NCI-H82 treated with DMSO at 0.1 percent for 48 hours (cell line): Measurements from ENCODE around the gene CIAPIN1.
A peak's percentile ranks its signal among the peaks of the same experiment; 100 is the strongest.

Experiments used
- DNase-seq: peaks from one replicate; lab custom pipeline; 2025; ENCODE audit not compliant: unreplicated experiment; lab: John Stamatoyannopoulos, UW

Gene CIAPIN1

DNA sequence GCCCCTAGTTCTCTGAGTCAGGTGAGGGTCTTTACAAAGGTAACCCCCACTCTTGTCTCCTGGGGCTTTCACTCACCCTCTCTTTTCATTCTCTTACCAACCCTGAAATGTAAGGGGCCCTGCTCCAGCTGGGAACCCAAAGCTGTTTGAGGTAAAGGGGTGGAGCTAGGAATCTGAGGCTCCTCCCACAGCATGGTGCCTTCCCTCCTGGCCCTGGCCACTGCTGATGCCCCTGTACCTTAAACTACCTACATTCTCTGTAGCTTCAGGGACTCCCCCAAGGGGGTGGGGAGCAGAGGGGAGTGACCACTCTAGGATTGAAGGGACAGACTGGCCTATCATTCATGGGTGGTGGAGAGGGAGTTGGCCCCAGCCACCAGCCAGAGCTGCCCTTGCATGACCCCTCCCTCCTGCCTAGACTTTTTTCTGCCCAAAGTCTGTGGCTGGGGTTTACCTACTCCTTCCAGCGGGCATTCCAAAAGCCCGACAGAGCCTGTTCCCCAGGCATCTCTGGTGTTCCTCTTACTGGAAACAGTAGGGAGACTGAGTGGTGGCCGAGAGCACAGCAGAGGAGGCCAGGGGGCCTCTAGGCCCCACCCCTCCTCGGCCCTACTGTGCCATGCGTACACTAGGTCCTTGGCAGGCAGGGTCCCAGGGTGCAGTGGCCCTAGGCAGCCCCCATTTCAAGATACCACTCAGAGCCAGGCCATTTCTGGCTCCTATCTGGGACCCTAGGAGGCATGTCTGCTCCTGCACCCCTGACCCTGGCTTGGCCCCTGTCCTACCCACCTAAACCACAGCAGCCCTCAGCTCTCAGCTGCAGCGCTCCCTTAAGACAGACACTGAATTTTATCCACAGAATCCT, 29.6 kb upstream of the CIAPIN1 start:
- no peak for DNase-seq

DNA sequence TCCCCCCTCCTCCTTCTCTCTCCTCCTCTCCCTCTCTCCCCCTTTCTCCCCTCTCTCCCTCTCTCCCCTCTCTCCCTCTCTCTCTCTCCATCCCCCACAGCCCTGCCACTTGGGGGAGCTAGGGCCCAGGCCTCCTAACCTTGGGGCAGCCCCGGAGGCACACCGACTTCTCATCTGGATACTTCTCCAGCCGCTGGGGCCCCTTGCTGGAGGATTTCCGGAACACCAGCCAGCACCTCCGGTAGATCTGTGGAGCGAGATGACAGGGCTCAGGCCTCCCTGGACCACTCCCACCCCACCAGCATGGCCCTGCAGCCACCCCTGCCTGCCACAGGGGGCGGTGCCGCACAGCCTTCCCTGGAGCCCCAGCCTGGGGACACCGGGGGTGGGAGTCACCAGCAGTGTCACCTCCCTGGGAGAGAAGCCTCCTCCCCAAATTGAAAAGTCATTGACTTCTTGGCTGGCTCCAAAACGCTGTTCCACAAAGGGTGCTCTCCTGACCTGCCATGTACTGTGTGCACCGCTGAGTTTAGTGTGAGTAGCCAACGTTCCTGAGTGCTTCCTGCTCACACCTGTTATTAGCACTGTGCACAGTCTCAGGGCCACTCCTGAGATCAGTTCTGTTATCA, 28.6 kb upstream of the CIAPIN1 start:
- DNase-seq: peak; percentile 15

DNA sequence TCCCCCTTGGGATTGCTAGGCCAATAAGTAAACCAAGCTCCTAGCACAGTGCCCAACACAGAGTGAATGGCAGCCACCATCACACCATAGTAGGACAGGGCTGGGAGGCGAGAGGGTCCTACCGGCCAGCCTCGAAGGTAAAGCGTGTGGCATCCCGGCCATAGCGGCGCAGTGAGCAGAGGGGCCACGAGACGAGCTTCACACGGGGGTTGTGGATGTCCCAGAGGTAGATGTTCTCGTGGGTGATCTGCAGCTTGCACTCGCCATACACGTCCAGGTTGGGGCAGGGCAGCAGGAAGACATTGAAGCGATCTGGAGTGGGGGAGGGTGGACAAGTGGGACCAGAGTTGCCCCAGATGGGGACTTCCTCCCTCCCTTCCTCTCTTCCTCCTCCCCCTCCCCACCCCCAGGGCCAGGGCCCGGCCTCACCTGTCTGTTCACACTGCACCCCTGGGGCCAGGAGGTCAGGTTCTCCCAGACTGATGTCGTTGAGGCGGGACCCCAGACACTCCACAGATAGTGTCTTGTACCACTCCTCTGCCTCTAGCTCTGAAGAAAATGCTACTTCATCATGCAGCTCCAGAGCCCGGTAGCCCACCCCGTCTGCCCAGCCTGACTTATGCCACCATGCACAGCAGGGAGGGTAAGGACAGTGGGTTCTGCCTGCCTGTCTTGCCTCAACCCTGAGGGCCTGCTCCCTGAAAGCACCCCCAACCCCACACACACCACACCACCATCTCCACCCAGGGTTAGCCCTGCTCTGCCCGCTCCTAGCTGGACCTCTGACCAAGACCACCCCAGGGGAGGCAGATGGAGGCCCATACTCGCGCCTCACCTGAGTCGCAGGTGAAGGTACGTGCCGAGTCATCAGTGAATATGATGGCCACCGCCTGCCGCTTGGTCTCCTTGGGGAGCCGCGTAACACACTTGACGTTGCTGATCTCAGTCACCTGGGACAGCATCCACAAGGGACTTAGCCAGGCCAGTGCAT, 27.8 kb upstream of the CIAPIN1 start:
- DNase-seq: no peak

DNA sequence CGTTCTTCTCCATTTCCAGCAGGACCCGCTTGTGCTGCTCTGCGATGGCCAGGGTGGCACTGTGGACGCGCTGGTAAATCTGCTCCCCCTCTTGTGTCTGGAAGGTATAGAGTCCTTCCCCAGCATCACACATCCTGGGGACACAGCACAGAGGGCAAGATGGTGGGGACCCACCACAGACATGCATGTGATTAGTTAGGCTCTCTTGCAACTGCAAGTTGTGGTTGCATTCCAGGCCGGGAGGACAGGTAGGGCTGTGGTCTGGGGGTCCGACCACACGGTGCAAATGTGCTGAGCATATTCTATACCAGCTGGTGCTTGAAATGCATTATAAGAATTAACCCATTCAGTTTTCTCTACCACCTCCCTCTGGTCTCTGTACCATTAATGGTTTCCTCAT, 26.7 kb upstream of the CIAPIN1 start:
- DNase-seq: no peak

DNA sequence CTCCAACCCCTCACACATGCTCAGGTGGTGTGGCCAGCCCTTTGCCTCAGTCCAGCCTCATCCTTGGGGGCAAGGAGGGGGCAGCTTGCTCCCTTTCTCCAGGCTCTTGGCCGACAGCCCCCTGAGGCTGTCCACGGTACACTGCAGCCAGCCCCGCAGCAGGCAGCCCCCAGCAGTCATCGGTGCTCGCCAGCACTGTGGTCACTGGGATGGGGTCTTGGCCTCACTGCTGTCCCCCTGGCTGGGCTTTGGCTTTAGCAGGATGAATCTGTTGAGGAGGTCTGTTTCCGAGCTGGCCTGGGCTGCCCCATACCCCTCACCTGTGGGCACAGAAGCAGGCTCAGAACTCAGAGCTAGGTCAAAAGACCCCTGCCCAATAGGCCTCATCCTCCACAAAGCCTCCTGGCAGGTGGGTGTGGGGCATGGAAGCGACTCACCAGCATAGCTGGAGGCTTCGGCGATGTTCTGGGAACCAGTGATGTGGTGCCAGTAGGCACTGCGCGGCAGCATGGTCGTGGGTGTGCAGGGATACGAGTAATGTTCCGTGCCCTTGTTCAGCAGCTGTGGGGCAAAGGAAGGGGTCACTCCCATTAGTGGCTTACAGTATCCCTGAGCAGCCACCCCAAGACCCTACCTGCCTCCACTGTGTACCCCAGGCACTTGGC, 26.1 kb upstream of the CIAPIN1 start:
- no peak for DNase-seq

DNA sequence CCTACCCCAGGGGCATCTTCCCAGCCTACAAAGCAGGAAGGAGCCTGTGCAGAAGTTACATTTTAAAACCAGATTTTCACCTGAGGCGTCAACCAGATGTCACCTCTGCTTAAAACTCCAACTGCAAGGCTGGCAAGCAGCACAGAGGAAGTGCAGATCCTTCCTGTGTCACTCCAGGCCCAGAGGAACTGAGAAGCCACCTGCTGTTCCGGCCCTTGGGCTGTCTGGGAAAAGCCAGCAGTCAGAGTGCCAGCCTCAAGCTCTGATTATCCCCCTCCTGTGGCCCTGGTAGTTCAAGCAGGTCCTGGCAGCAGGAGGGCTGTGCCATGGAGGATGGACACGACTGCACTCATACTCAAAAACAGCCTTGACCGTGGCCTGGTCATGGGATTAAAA, 25.5 kb upstream of the CIAPIN1 start:
- no peak for DNase-seq

DNA sequence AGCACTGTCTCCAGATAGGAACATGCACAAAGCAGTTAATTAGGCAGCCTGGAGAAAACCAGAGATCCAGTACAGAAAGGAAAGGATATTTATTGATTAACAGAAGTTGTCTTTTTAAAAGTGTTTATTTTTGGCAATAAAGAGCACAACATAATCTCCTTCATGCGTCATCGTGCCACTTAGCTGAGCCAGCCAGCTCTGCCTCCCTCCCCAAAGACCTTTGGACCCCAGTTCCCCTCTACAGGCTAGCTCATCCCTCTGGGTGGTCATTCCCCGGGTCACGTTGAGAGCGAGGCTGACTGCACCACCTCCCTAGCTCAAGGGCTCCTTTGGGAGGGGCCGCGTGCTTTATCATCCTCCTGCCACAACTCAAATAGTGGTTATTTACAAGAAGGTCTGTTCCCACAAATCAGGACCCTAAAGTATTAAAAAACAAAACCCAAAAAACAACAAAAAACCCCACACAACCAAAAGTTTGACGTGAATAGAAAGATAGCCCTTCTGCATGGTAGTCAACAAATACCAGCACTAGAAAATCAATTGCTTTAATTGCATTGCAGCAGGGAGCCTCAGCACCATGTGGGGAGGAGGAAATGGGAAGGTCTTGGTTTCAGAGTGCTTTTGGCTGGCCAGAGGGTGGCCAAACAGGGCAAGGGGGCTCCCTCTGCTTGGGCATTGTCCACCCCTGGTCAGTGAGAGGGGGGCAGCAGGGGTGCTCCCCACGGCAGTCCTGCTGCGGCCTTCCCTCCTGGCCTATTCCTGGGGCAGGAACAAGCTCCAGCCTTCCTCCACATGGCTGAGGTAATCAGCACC, 24.9 kb upstream of the CIAPIN1 start:
- DNase-seq: no peak

DNA sequence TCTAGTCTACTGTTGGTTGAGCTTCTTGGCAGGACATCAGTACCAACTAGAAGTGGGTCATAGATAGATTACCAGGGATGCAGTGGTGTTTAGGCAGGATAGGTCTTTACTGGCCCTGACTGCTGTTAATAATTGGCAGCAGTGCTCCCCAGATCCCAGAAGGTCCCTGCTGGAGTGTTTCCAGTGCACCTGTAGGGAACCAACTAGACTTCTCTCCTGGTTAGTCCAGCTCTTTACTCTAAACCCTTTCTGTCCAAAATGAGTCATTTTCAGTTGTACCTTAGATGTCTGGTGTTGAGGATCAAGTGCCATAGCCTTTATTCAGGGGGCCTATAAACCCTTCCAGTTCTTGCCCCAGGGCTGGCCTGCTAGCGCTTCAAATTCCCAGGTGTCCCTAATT, 24.0 kb upstream of the CIAPIN1 start:
- no peak for DNase-seq

DNA sequence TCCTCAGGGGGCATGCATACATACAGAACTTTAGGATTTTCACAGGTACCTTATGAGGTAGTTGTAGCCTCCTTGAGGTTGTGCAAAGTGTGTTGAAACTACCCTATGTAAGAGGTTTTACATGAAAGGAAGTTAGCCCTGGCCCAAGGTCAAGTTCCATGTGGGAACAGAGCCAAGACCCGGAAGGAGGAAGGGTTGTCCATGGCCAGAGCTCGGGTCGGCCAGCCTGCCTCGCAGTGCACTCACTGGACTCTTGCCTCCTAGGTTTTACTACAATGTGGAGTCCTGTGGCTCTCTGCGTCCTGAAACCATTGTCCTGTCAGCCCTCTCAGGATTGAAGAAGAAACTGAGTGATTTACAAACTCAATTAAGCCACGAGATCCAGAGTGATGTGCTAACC, 23.5 kb upstream of the CIAPIN1 start:
- no peak for DNase-seq

DNA sequence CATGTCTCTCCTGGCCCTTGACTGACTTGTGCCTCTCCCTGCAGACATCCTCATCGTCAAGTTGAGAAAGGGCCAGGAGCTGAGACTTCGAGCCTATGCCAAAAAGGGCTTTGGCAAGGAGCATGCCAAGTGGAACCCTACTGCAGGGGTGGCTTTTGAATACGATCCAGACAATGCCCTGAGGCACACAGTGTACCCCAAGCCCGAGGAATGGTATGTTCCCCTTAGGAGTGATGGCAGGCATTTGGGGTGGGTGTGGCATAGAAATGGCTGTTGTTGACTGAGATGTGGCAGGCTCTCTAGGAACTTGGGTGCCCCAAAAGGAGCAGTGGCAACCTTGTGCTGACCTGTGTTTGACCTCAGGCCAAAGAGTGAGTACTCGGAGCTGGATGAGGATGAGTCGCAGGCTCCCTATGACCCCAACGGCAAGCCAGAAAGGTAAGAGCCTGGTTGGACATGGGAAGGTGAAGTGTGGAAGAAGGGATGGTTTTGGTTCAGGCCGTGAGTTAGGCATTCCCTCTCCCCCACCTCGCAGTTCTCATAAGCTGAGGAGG, 22.8 kb upstream of the CIAPIN1 start:
- no peak for DNase-seq

DNA sequence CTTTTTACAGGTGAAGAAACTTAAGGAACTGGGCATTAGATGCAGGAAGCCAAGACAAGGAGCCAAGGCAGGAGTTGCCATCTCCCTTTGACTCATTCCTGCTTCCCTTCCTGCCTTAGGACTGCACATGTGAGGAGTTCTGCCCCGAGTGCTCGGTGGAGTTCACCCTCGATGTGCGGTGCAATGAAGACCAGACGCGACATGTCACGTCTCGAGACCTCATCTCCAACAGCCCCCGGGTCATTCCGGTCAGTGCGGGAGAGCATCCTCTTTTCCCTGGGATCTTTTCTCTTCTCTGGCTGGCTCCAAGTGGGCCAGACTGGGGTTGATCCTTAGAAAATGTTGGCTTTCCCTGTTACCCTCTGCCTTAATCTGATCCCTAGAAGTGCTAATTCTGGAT, 21.9 kb upstream of the CIAPIN1 start:
- no peak for DNase-seq

DNA sequence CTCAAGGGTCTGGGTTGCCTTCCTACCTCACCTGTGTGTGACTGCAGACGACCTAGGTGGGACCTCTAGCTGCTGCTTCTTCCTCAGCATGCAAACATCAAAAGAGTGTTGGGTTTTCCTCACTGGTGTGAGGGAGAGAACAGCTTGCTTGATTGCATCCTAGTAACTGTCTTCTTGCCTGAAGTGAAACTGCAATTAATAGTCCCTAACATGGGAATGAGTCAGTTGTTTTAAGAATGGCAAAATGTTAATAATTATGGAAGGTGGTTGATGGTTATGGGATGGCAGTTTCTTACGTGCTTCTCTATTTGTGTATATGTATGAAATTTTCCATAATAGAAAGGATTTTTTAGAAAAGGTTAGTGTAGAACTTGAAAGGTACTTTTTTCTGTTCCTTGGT, 21.2 kb upstream of the CIAPIN1 start:
- DNase-seq: no peak

DNA sequence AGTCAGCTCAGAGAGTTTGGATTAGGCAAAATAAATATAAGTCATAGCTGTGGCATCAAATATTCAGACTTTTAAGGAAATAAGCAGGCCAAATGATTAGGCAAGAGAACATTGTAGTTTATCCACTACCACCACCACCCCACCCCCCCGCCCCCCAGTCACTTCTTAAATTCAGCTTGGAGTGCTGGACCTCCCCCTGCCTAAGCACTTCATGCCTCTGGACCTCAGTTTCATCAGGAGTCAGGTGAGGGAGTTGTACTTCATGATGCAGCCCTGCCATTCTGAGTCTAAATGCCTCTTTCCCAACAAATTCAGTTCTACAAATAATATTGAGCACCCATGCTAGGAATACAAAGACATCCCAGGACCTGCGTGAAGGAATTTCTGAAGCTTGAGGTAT, 17.3 kb upstream of the CIAPIN1 start:
- DNase-seq: no peak

DNA sequence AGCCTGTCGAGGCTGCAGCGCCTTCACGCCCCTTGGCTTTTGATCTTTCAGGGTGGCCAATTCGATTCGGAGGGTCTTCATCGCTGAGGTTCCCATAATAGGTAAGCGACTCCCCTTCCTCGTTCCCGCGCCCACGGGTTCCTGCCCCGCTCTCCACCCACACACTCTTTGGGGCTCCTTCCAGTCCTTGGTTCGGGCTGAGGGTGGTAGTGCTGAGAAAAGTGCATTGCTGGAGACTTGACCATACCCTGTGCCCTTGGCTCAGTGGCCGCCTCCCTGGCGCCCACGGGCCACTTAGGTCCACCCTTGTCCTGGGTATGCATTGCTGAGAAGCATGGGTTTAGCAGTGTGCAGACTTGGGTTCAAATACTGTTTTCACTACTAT, 15.8 kb upstream of the CIAPIN1 start:
- no peak for DNase-seq

DNA sequence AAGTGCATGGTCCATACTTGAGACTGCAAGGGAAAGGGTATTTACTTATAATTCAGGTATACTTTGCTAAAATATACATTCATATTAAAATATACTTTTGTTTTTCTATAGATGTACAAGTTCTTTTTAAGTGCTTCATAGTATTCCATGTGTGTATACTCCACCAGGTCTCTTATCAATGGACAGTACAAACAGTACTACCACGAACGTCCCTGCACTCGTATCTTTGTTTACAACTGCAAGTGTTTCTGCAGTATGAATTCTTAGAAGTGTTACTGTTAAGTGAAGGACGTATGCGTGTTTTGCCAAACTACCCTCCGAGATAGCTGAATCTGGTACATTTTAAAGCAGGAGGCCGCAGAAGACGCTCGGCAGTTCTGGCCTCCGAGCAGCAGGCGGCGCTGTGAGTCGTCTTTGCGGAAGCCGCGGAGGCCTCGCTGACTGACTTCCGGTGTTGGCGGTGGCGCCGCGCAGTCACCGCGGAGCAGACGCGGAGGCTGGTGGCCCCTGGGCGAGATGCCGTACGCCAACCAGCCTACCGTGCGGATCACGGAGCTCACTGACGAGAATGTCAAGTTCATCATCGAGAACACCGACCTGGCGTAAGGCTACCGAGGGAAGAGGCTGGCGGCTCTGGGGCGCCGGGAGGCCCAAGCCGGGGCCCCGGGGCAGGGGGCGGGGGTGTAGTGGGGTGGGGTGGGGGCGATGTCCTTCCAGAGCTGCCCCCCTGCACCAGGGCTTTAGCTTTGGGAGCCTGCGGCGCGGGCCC, 15.2 kb upstream of the CIAPIN1 start, which contains the start of gene POLR2C:
POLR2C (plus strand) TSS at position 471 of the 769 bp plus-strand sequence; CDS start at position 517, 46 bp downstream.
- peak; percentile 31 for DNase-seq

DNA sequence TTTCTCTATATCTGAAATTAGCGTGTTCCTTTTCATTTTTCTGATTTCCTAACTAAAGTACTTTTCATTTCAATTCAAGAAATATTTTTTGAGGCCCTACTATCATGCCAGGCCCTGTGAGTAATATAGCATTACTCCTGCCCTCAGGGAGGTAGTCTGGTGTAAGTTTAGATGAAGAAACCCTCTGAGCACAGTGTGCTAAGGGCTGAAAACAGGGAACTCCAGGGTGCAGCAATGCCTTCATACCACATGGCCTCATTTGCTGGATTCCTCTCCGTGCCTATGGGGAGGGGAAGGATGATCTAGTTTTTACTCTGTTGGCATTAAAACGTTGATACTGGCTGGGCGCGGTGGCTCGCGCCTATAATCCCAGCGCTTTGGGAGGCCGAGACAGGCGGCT, 4.8 kb upstream of the CIAPIN1 start:
- DNase-seq: no peak

DNA sequence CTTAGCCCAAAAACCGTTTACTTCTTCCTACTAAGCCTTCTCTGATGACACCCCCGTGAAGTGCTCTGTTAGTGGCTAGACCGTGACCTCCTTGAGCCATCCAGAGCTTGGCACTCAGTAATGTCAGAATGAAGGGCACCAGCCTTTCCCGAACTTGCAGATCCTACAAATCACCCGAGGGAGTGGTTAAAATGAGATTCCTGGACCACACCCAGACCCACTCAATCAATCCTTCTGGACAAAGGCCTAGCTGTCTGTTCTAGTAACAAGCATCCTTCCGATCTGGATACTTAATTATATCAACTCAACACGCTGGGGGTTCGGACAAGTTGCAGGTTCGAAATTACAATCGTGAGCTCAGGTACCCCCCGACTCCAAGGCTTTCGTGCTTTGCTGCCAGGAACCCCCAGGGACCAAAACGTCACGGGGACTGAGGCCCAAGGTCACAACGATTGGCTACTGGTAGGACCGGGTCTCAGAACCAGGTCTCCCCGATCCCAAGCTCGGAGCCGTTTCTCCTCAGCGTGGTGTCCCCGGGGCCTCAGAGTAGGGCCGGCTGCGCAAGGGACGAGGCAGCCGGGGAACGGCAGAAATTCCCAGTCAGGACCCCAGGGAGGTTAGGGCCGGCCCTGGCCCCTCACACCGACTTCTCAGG, 527 bp downstream of the CIAPIN1 start:
- DNase-seq: no peak

DNA sequence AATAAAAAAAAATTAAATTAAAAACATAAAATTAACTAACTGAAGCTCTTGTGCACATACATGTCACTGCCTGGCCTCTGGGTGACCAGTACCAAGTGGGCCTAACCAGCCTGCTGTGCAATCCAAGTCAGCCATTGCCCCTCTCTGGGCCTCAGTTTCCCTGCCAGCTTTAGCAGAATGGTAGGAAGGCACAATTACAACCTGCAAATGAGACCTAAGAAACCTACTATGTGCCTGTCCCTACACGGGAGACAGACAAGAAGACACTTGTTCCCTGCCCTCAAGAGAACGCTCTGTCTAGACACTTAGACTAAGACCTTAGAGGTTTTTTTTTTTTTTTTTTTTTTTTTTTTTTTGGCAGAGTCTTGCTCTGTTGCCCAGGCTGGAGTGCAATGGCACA, 1.7 kb downstream of the CIAPIN1 start:
- no peak for DNase-seq
